Cardiac muscle cell (in vitro differentiated cells and primary cell): Measurements from ENCODE around the gene NFE2L3. TPM values are rescaled to one million over a fixed set of nuclear protein-coding genes. Genes with fewer than 3 reads are reported as not detected.
A peak's percentile ranks its signal among the peaks of the same experiment; 100 is the strongest.

Experiments
- DNase-seq, 2 donors: peaks; one replicate each; pipeline versions ENCODE4 v3.0.0 to v3.0.0-alpha.2; 2010 to 2017; ENCODE audit warnings: low read depth in 1 of 2, low spot score in 1 of 2
- H3K27ac ChIP-seq: fragments of 200-600 bp; sonication (generic); 2 replicates; pipeline ENCODE4 v1.5.1; 2016
- H3K27me3 ChIP-seq: fragments of 200-600 bp; sonication (generic); 2 replicates; pipeline ENCODE4 v1.6.0; 2016; ENCODE audit warnings: control low read depth
- H3K36me3 ChIP-seq: fragments of 200-600 bp; sonication (generic); 2 replicates; pipeline ENCODE4 v1.5.1; 2016; ENCODE audit warnings: control low read depth
- H3K4me1 ChIP-seq: fragments of 200-600 bp; sonication (generic); 2 replicates; pipeline ENCODE4 v1.8.1; 2017; ENCODE audit warnings: low read depth, mild to moderate bottlenecking, mixed run types
- H3K4me3 ChIP-seq: fragments of 200-600 bp; sonication (generic); 2 replicates; pipeline ENCODE4 v1.5.1; 2016; ENCODE audit warnings: mild to moderate bottlenecking
- H3K9me3 ChIP-seq: fragments of 200-600 bp; sonication (generic); 2 replicates; pipeline ENCODE4 v1.5.1; 2017; ENCODE audit warnings: low read depth, mild to moderate bottlenecking, control low read depth
- polyA plus RNA-seq: library from polyadenylated mRNA; unstranded; fragments of >200 nt; fragmentation: Nextera tagmentation; extraction: Ambion mirVana; gene quantifications from 2 replicates; pipeline ENCODE4 v1.2.1, GENCODE V29; 2016
- total RNA-seq: library from RNA; depleted of rRNA; stranded (reverse); fragments of >200 nt; gene quantifications from 2 replicates; pipeline ENCODE4 v1.2.3, GENCODE V29; 2016
- TF ChIP-seq, protein P1 (sequence below): IDR thresholded peaks from 2 replicates; pipeline ENCODE4 v1.5.1; 2012; ENCODE audit warnings: low read depth, mild to moderate bottlenecking, low read length

NFE2L3 gene
- total and polyA plus RNA-seq, 2 experiments from 2014 or later = 2.1 TPM

- no peak overlapping the region for H3K4me3 ChIP-seq
- no peaks in the 10 kb centered on the region for H3K4me1 ChIP-seq
- H3K9me3 ChIP-seq = no peaks in the 10 kb centered on the region
- TF ChIP-seq, protein P1, sequence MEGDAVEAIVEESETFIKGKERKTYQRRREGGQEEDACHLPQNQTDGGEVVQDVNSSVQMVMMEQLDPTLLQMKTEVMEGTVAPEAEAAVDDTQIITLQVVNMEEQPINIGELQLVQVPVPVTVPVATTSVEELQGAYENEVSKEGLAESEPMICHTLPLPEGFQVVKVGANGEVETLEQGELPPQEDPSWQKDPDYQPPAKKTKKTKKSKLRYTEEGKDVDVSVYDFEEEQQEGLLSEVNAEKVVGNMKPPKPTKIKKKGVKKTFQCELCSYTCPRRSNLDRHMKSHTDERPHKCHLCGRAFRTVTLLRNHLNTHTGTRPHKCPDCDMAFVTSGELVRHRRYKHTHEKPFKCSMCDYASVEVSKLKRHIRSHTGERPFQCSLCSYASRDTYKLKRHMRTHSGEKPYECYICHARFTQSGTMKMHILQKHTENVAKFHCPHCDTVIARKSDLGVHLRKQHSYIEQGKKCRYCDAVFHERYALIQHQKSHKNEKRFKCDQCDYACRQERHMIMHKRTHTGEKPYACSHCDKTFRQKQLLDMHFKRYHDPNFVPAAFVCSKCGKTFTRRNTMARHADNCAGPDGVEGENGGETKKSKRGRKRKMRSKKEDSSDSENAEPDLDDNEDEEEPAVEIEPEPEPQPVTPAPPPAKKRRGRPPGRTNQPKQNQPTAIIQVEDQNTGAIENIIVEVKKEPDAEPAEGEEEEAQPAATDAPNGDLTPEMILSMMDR = no peak
- no peak for DNase-seq
- no peak overlapping the region for H3K27ac ChIP-seq
- no peaks in the 10 kb centered on the region for H3K36me3 ChIP-seq
- no peaks in the 10 kb centered on the region for H3K27me3 ChIP-seq
Observed at GRCh38 chr7:26131056-26131589, 20.9 kb upstream of the NFE2L3 start.

DNA sequence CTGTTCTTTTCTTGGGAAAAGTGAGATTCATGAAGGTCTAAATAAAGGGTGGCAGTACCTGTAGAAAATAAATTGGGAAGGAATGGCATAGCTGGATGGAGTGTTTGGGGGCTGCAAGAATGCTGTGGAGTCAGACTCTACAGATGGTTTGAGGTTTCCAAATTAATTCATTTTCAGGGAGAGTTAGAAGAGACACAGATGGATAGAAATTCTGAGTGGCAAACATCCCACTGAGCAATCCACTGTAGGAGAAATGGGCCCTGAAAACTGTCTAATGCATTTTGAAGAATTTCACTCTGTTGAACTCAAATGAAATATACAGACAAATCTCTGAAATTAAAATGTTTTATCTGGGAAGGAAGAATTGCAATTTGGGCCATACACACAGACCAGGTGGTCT is 16.9 kb upstream of the NFE2L3 start:
- Histone ChIP-seq H3K27ac (no peak overlapping the region), H3K36me3 (no peaks in the 10 kb centered on the region), H3K4me1 (no peaks in the 10 kb centered on the region), H3K27me3 (no peaks in the 10 kb centered on the region), H3K9me3 (no peaks in the 10 kb centered on the region), H3K4me3 (no peak overlapping the region)
- TF ChIP-seq, protein P1 = no peak
- DNase-seq = no peak

DNA sequence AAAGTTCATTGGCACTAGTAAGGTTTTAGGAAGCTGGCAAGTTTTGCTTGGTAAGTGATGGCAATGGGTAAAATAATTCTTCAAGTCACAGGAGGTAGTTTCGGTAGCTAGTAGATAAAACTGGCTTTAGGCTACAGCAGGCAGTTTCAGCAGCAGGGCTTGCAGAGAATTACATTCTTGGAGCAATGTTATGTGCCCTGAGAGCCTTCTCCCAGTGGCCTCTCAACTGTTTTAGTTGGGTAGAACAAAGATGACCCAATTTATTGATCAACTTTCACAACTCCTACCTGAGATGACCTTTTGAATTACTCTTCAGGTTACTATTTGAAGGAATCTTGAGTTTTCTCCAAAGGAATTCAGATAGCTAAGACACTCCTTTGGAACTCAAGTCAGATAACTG is 16.4 kb upstream of the NFE2L3 start:
- H3K4me1 ChIP-seq = no peaks in the 10 kb centered on the region
- H3K27ac ChIP-seq = no peak overlapping the region
- TF ChIP-seq, protein P1 = no peak
- no peaks in the 10 kb centered on the region for H3K27me3 ChIP-seq
- H3K9me3 ChIP-seq = no peaks in the 10 kb centered on the region
- no peak overlapping the region for H3K4me3 ChIP-seq
- no peak for DNase-seq
- no peaks in the 10 kb centered on the region for H3K36me3 ChIP-seq

GRCh38 chr7:26136831-26137230 is 15.2 kb upstream of the NFE2L3 start:
- Histone ChIP-seq H3K27ac (no peak overlapping the region), H3K27me3 (no peaks in the 10 kb centered on the region), H3K36me3 (no peaks in the 10 kb centered on the region), H3K4me3 (no peak overlapping the region), H3K9me3 (no peaks in the 10 kb centered on the region), H3K4me1 (peaks cover 3% of the 10 kb centered on the region)
- DNase-seq = no peak
- TF ChIP-seq, protein P1 = no peak

GRCh38 chr7:26140380-26140779 is 11.6 kb upstream of the NFE2L3 start:
- TF ChIP-seq, protein P1 = no peak
- Histone ChIP-seq H3K4me3 (no peak overlapping the region), H3K36me3 (no peaks in the 10 kb centered on the region), H3K27me3 (no peaks in the 10 kb centered on the region), H3K27ac (no peak overlapping the region), H3K9me3 (no peaks in the 10 kb centered on the region), H3K4me1 (peaks cover 14% of the 10 kb centered on the region)
- no peak for DNase-seq

GRCh38 chr7:26141077-26141476 is 10.9 kb upstream of the NFE2L3 start:
- TF ChIP-seq, protein P1 = no peak
- DNase-seq = peak in 1 of 2 donors; percentile 58

More at GRCh38 chr7:26141077-26141476, 10.9 kb upstream of the NFE2L3 start:
- H3K36me3 ChIP-seq = no peaks in the 10 kb centered on the region
- H3K27me3 ChIP-seq = no peaks in the 10 kb centered on the region
- H3K9me3 ChIP-seq = no peaks in the 10 kb centered on the region
- no peak overlapping the region for H3K27ac ChIP-seq
- H3K4me3 ChIP-seq = no peak overlapping the region
- H3K4me1 ChIP-seq = peaks cover 14% of the 10 kb centered on the region
